Measurements from ENCODE around the gene CFAP92.

CFAP92 gene

GRCh38 chr3:129025691-129026435, 32.0 kb upstream of the CFAP92 start:
- in situ Hi-C loops (cut with MboI; ENCODE audit: low sequenced_read_pairs): no loop called here

- in situ Hi-C loops (cut with MboI; ENCODE audit: low sequenced_read_pairs): no loop called here
Measured at GRCh38 chr3:129025108-129025507, 31.2 kb upstream of the CFAP92 start.

DNA sequence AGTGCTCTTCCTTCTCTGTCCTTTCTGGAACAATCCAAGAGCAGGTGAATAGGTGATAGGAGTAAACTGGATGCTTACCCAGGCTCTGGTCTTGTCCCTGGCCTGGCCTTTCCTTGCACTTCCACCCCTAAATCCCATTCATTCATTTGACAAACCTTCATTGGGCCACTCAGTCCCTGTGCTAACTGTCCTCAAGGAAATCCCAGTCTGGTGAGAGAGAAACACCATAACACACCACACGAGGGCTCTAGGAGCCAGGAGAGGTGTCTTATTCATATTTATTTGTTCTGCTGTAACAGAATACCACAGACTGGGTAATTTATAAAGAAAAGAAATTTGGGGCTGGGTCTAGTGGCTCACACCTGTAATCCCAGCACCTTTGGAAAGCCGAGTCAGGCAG, 30.0 kb upstream of the CFAP92 start:
- in situ Hi-C loops (cut with MboI; ENCODE audit: low sequenced_read_pairs): no loop called here

DNA sequence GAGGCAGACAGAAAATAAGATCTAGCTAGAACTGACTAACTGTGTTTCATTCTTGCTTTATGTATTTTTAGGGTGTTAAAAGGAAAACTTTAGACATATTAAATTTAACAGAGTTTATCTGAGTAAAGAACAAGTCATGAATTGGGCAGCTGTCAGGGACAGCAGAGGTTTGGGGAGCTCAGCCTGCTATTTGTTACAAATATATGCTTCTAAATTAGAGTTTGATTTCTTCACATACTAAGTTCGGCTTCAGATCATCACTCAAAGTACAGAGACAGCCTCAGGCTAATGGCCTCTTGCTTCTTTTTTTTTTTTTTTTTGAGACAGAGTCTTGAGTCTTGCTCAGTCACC, 29.1 kb upstream of the CFAP92 start:
- in situ Hi-C loops (cut with MboI; ENCODE audit: low sequenced_read_pairs): no loop called here

- in situ Hi-C loops (cut with MboI; ENCODE audit: low sequenced_read_pairs): no loop called here
Measured at GRCh38 chr3:129022114-129023007, 28.5 kb upstream of the CFAP92 start.

DNA sequence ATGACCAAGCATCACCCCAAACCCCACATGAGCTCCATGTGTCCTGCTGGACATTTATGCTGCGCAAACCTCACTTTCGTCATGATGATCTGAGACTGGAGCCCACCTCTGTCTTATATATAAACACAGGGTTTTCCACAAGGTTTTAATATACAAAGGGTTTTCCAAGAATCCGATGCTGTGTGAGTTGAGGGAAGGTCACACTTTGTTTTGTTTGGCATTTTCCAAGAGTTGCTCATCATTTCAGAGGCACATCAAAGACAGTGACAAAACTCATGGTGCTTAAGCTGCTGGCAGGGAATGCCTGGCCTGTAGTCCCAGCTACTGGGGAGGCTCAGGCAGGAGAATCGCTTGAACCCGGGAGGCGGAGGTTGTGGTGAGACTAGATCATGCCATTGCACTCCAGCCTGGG, 27.3 kb upstream of the CFAP92 start:
- in situ Hi-C loops (cut with MboI; ENCODE audit: low sequenced_read_pairs): no loop called here

DNA sequence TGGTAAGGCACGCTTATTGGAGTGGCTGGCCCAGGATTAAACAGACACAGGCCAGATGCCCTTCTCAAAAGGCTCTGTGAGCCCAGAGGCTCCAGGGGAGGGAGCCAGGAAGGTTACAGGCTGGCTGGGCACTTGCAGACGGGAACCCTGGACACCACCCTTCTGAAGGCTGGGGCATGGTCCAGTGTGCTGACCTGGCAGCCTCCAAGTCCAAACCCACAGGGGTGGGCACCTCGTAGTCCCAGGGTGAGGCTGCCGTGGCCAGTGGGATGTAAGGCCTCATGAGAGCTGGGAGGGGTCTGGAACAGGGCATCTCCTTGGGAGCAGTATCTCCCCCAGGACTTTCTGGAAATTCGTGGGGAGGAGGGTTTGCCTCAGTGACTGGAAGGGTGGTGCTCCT, 26.8 kb upstream of the CFAP92 start:
- in situ Hi-C loops (cut with MboI; ENCODE audit: low sequenced_read_pairs): no loop called here

DNA sequence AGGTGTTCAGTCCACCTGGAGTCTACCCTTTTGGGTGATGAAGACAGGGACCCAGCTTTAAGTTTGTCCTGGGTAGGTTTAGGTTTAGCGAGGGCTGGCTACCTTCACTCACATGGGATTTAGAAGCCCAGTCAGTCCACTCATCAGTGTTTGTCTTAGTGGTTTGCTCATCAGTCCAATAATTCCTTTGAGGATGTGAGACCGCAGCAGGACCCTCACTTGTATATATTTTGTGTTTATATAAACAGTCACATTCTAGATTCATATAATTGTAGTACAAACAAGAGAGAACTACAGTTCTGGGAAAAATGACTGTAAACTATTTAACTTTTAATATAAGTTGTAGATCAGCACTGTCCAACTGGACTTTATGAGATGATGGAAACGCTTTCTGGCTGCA, 25.4 kb upstream of the CFAP92 start:
- in situ Hi-C loops (cut with MboI; ENCODE audit: low sequenced_read_pairs): no loop called here

DNA sequence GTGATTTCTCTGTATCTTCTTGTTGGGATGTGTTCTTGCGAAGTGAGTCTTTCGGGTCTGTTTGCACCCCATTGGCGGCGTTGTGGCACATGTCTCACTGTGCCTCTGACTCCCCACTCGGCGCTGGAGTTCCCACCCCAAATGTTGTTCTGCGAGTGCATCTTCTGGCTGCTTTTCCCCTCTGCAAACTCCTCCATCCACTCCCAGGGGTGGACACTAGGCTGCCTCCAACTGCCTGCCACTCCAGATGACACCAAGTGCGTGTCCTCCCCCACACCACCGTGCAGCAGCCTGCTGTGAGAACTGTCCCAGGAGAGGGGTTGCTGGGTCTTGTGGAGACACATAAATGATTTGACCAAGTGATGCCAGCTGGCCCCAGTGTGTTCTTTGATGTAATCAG, 24.9 kb upstream of the CFAP92 start:
- in situ Hi-C loops (cut with MboI; ENCODE audit: low sequenced_read_pairs): no loop called here

DNA sequence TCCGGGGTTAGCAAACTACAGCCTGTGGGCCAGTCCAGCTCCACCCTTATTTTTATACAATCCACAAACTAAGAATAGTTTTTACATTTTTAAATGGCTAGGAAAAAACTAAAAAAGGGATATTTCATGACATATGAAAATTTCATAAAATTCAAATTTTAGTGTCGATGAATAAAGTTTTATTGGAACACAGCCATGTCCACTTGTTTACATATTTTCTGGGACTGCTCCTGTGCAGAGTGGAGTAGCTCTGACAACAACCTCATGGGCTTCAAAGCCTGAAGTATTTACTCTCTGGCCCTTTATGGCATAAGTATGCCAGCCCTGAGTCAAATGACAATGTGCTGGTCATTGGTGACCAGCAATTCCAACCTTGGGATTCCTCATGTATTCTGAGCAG, 24.4 kb upstream of the CFAP92 start:
- in situ Hi-C loops (cut with MboI; ENCODE audit: low sequenced_read_pairs): no loop called here

- in situ Hi-C loops (cut with MboI; ENCODE audit: low sequenced_read_pairs): no loop called here
Measured at GRCh38 chr3:129017484-129017899, 23.6 kb upstream of the CFAP92 start.

DNA sequence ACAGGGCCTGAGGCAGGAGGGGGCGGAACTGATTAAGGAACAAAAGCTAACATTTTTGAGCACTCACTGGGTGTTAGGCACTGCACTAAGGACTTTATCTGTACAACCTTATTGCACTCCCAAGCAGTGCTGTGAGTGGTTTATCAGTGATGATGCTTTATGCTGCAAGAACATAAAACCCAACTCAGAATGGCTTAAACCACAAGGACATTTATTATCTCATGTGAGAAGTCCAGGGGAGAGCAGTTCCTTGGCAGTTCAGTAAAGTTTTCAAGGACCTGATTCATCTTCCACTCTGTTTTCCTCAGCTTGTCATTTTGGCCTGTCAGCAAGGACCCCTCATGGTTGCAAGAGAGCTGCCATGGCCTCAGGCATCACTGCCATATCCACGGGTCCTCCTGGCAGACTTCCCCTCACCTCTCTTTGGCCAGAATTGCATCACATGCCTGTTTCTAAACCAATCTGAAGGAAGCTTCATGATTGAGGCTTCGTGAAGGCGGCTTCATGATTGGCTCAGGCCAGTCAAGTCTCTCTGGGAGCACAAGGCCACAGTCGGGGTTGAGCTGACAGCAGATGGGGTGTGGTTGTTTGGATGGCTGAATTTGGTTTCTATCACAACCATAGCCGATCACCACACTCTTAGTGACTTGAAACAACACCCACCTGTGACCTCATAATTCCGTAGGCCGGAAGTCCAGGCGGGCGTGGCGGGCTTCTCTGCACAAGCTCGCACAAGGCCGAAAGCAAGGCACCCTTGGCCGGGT, 23.0 kb upstream of the CFAP92 start:
- in situ Hi-C loops (cut with MboI; ENCODE audit: low sequenced_read_pairs): no loop called here

GRCh38 chr3:129016356-129016719, 22.5 kb upstream of the CFAP92 start:
- in situ Hi-C loops (cut with MboI; ENCODE audit: low sequenced_read_pairs): no loop called here

- in situ Hi-C loops (cut with MboI; ENCODE audit: low sequenced_read_pairs): no loop called here
Measured at GRCh38 chr3:129015388-129016105, 21.7 kb upstream of the CFAP92 start.

DNA sequence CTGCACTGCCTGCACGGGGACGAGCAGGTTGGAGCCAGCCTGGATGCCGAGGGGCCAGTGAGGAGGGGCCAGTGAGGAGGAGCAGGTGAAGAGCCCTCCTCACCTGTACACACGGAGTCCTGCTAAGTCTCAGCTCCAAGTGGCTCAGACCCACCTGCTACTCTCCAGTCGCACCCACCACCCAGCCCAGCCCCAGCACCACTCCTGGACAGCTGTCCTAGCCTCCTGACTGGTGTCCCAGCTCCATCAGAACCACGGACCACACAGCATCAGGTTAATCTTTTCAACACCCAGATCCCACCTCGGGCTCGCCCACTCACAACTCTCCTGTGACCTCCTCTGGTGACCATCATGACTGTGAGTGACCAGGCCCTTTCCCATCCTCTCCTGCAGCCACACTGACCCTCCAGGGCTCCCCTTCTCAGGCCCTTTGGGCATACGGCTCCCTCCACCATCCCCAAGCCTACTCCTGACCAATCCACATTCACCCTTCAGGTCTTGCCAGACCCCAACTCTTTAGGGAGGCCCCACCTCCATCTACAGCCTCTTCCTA, 21.0 kb upstream of the CFAP92 start:
- in situ Hi-C loops (cut with MboI; ENCODE audit: low sequenced_read_pairs): no loop called here

DNA sequence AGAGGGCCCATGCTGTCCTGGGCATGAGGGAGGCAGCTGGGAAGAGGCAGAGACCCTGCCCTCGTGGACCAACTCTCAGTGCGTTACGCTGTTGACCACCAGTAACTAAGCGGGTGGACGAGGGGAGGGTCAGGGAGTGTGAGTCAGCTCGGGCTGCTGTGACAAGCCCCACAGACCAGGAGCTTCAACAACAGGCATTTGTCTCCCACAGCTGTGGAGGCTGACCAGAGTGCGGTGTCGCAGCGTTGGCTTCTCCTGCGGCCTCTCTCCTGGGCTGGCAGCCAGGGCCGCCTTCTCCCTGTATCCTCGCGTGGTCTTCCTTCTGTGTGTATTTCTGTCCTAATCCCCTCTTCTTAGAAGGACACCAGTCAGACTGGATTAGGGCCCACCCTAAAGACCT, 20.3 kb upstream of the CFAP92 start:
- in situ Hi-C loops (cut with MboI; ENCODE audit: low sequenced_read_pairs): no loop called here

DNA sequence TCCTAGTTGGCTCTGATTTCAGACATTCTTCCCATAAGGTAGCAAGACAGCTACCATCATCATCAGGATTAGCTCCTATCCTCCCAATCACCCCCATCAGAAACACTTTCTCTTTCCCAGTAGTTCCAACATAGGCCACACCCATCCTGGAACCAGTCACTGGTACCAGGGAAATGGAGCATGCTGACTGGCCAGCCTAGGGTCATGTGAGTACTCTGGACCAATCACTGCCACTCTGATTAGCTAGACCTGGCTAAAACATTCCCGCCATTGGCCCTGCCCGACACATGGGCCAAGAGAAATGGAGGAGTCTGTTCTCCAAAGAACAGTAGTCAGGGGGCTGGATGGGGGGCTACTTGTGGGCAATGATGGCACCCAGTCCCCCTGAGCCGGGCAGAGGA, 19.6 kb upstream of the CFAP92 start:
- in situ Hi-C loops (cut with MboI; ENCODE audit: low sequenced_read_pairs): no loop called here

GRCh38 chr3:129010310-129010956, 16.6 kb upstream of the CFAP92 start:
- in situ Hi-C loops (cut with MboI; ENCODE audit: low sequenced_read_pairs): no loop called here

DNA sequence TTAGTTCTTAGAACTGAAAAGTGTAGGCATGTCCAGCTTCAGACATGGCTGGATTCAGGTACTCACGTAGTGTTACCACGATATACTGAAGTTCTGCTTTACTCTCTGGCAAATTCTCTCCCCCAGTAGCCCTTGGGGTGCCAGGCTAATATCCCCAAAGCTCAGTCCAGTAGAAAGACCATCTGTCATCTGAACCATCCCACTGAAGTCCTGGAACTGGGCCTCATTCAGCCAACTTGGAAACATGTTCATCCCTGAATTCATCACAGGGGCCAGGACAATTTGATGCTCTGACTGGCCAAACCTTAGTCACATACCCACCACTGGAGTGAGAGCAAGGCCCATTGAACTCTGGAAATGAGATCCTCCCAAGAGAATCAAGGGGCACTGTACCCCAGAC, 15.4 kb upstream of the CFAP92 start:
- in situ Hi-C loops (cut with MboI; ENCODE audit: low sequenced_read_pairs): no loop called here

- in situ Hi-C loops (cut with MboI; ENCODE audit: low sequenced_read_pairs): no loop called here
Measured at GRCh38 chr3:129007792-129008191, 13.9 kb upstream of the CFAP92 start.

Data from hTERT RPE-1 (cell line).